ENCODE results near the gene MAP3K21.

DNA sequence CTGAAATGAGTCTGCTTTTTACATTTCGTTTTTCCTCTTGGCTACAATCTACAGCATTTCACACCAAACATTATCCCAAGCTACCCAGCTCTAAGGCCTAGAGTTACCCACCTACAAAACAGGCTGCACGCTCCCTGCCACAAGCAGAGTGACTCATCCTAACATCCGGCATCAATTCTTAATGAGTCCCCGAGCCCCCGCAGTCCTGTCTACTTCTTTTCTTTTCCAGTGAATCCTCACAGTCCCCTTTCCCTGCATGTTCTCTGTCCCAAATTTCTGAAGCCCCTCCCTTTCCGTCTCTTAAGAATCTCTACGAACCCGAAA lies 32.6 kb upstream of the MAP3K21 start:
- TF ChIP-seq, protein P1, sequence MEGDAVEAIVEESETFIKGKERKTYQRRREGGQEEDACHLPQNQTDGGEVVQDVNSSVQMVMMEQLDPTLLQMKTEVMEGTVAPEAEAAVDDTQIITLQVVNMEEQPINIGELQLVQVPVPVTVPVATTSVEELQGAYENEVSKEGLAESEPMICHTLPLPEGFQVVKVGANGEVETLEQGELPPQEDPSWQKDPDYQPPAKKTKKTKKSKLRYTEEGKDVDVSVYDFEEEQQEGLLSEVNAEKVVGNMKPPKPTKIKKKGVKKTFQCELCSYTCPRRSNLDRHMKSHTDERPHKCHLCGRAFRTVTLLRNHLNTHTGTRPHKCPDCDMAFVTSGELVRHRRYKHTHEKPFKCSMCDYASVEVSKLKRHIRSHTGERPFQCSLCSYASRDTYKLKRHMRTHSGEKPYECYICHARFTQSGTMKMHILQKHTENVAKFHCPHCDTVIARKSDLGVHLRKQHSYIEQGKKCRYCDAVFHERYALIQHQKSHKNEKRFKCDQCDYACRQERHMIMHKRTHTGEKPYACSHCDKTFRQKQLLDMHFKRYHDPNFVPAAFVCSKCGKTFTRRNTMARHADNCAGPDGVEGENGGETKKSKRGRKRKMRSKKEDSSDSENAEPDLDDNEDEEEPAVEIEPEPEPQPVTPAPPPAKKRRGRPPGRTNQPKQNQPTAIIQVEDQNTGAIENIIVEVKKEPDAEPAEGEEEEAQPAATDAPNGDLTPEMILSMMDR (IDR thresholded peaks at IDR 0.05): no peak
- TF ChIP-seq POLR2A (IDR thresholded peaks at IDR 0.05): no peak

Data from adrenal gland (tissue), 5 donors.